GM19351 (cell line): ENCODE results near the gene DNAH14.
"Not testable (repeated sequence)": the region's sequence is repeated elsewhere in the genome, so short reads cannot be mapped to it uniquely, and the experiment has no call there.

Source experiments
- ATAC-seq: cut with Tn5 transposase; IDR thresholded peaks from one replicate; pipeline ENCODE4 v1.9.1; 2021; ENCODE audit warnings: mild to moderate bottlenecking, moderate library complexity; ENCODE audit not compliant: unreplicated experiment

Gene DNAH14

GRCh38 chr1:225335098-225335778, 405.8 kb downstream of the DNAH14 start:
- ATAC-seq = not testable (repeated sequence)

- ATAC-seq = no peak
Measured at GRCh38 chr1:225338545-225338944, 409.1 kb downstream of the DNAH14 start.

GRCh38 chr1:225341642-225342041, 412.2 kb downstream of the DNAH14 start:
- ATAC-seq = no peak

GRCh38 chr1:225342695-225343094, 413.2 kb downstream of the DNAH14 start:
- no peak for ATAC-seq

GRCh38 chr1:225343618-225344017, 414.1 kb downstream of the DNAH14 start:
- peak; percentile 61 for ATAC-seq

- no peak for ATAC-seq
Measured at GRCh38 chr1:225347123-225347683, 417.7 kb downstream of the DNAH14 start.

GRCh38 chr1:225348400-225348799, 418.9 kb downstream of the DNAH14 start:
- ATAC-seq = no peak

GRCh38 chr1:225349826-225350225, 420.4 kb downstream of the DNAH14 start:
- no peak for ATAC-seq

- no peak for ATAC-seq
Measured at GRCh38 chr1:225350872-225351271, 421.4 kb downstream of the DNAH14 start.

GRCh38 chr1:225354906-225355305, 425.4 kb downstream of the DNAH14 start:
- ATAC-seq = no peak

GRCh38 chr1:225355863-225356262, 426.4 kb downstream of the DNAH14 start:
- no peak for ATAC-seq

GRCh38 chr1:225360119-225360518, 430.6 kb downstream of the DNAH14 start:
- no peak for ATAC-seq

GRCh38 chr1:225361176-225361575, 431.7 kb downstream of the DNAH14 start:
- ATAC-seq = no peak

- peak; percentile 46 for ATAC-seq
Measured at GRCh38 chr1:225362805-225363204, 433.3 kb downstream of the DNAH14 start.

- no peak for ATAC-seq
Measured at GRCh38 chr1:225364439-225364838, 435.0 kb downstream of the DNAH14 start.

GRCh38 chr1:225366018-225366417, 436.5 kb downstream of the DNAH14 start:
- no peak for ATAC-seq

GRCh38 chr1:225366552-225366951, 437.1 kb downstream of the DNAH14 start:
- ATAC-seq = no peak

- no peak for ATAC-seq
Measured at GRCh38 chr1:225368036-225368552, 438.6 kb downstream of the DNAH14 start.

- no peak for ATAC-seq
Measured at GRCh38 chr1:225371366-225372010, 442.0 kb downstream of the DNAH14 start.

- no peak for ATAC-seq
Measured at GRCh38 chr1:225373155-225373554, 443.7 kb downstream of the DNAH14 start.

GRCh38 chr1:225374996-225375395, 445.5 kb downstream of the DNAH14 start:
- no peak for ATAC-seq

- no peak for ATAC-seq
Measured at GRCh38 chr1:225378880-225379279, 449.4 kb downstream of the DNAH14 start.
